Activated naive CD8-positive, alpha-beta T cell treated with anti-CD3 and anti-CD28 coated beads, Interleukin-2, amount 10 ng/mL, durations not matched to agents 7 days and 5 days (primary cell): ENCODE data around the gene HMGCS2. TPM values are rescaled to one million over a fixed set of nuclear protein-coding genes. Genes with fewer than 3 reads are reported as not detected.

Source experiments
- ATAC-seq: fragments of 150-1000 bp; cut with Tn5 transposase; one replicate; pipeline ENCODE4 v1.10.0; 2021; ENCODE audit warnings: low read depth, moderate library complexity
- POLR2A ChIA-PET: fragments of 350-600 bp; sonication (Branson Sonifier 250); formaldehyde crosslinking; loops from one replicate; lab custom pipeline; 2021; ENCODE audit warnings: antibody characterized with exemption; lab: Charles Lee
- DNase-seq: peaks from one replicate; pipeline ENCODE4 v3.0.0; 2021
- H3K27ac Mint-ChIP-seq: one replicate; pipeline ENCODE4 v1.8.0; 2022; ENCODE audit warnings: mild to moderate bottlenecking, mixed read lengths
- H3K27me3 Mint-ChIP-seq: one replicate; pipeline ENCODE4 v1.8.0; 2022; ENCODE audit warnings: mild to moderate bottlenecking, moderate library complexity, mixed read lengths
- H3K36me3 Mint-ChIP-seq: one replicate; pipeline ENCODE4 v1.8.0; 2021; ENCODE audit warnings: mild to moderate bottlenecking, mixed read lengths
- H3K4me1 Mint-ChIP-seq: one replicate; pipeline ENCODE4 v1.8.0; 2021; ENCODE audit warnings: mixed read lengths
- H3K4me3 Mint-ChIP-seq: one replicate; pipeline ENCODE4 v1.8.0; 2022; ENCODE audit warnings: mild to moderate bottlenecking, moderate library complexity, mixed read lengths
- H3K9me3 Mint-ChIP-seq: one replicate; pipeline ENCODE4 v1.8.0; 2021; ENCODE audit warnings: mixed read lengths
- total RNA-seq, 2 experiments: library from RNA; stranded (reverse); gene quantifications; one replicate each; pipeline ENCODE4 v1.2.3, GENCODE V29; 2021

The HMGCS2 gene
- total RNA-seq, result not detected

DNA sequence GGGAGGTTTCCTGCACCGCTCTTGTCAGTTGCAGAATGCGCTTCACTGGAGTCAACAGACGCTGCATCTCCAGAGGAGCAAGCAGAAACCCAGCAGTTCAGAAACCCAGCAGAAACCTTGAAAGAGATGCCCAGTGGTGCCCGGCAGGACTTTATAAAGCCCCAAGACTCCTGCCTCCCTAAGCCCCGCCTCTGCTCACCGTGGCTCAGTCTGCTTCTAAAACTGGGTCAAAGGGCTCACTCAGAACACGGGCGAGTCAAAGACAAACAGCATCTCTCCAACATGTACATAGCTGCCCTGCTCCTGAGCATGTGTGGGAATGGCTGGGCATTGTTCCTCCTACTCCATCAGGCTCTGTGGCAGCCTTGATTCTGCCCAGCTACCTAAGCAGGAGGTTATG, at the start of gene HMGCS2:
TSS of gene HMGCS2 (minus strand) at position 128 of the 400 bp plus-strand sequence. CDS start at position 67, 61 bp downstream.
- no peaks in the 10 kb centered on the region for H3K9me3 Mint-ChIP-seq
- no peaks in the 10 kb centered on the region for H3K36me3 Mint-ChIP-seq
- DNase-seq (no peak), ATAC-seq (no peak)
- H3K27me3 Mint-ChIP-seq, result peaks cover 41% of the 10 kb centered on the region
- POLR2A ChIA-PET, result no interaction called here
- no peak within 1 kb of the TSS for H3K27ac Mint-ChIP-seq
- peaks cover 4% of the 10 kb centered on the region for H3K4me1 Mint-ChIP-seq
- H3K4me3 Mint-ChIP-seq, result no peak within 1 kb of the TSS

DNA sequence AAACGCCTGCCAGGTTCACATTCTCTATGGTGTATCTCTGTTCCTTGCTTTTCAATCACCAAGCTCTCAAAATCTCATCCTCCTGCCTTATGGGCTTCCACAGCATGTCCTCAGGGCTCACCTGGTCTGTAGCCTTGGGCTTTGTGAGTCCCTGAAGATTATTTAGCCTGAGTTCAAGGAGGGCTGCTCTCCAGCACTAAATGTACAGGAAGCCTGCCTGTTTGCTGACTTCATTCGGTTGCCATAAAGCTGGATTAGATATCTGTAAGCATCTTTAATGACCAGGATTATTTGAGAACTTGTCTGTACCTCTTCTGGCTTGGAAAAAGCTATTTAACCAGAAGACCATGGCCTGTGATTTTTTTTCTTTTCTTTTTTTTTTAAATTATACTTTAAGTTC, 49.5 kb upstream of the HMGCS2 start:
- Mint-ChIP-seq H3K4me3 (no peak overlapping the region), H3K36me3 (no peaks in the 10 kb centered on the region), H3K27me3 (peaks cover 52% of the 10 kb centered on the region), H3K4me1 (no peaks in the 10 kb centered on the region), H3K9me3 (no peaks in the 10 kb centered on the region), H3K27ac (no peak overlapping the region)
- DNase-seq, result no peak
- POLR2A ChIA-PET, result no interaction called here
- no peak for ATAC-seq

GRCh38 chr1:119816407-119816806, 47.7 kb upstream of the HMGCS2 start:
- ATAC-seq (no peak), DNase-seq (no peak)
- no peaks in the 10 kb centered on the region for H3K4me1 Mint-ChIP-seq
- POLR2A ChIA-PET, result no interaction called here
- H3K4me3 Mint-ChIP-seq, result no peak overlapping the region
- no peaks in the 10 kb centered on the region for H3K36me3 Mint-ChIP-seq
- no peaks in the 10 kb centered on the region for H3K9me3 Mint-ChIP-seq
- H3K27ac Mint-ChIP-seq, result no peak overlapping the region
- H3K27me3 Mint-ChIP-seq, result peaks cover 45% of the 10 kb centered on the region

- no peak overlapping the region for H3K27ac Mint-ChIP-seq
- H3K4me1 Mint-ChIP-seq, result no peaks in the 10 kb centered on the region
- ATAC-seq (no peak), DNase-seq (no peak)
- H3K36me3 Mint-ChIP-seq, result no peaks in the 10 kb centered on the region
- no peaks in the 10 kb centered on the region for H3K9me3 Mint-ChIP-seq
- POLR2A ChIA-PET, result no interaction called here
- H3K4me3 Mint-ChIP-seq, result no peak overlapping the region
- peaks cover 45% of the 10 kb centered on the region for H3K27me3 Mint-ChIP-seq
These were observed 47.2 kb upstream of the HMGCS2 start for GRCh38 chr1:119815928-119816327.

GRCh38 chr1:119815361-119815760, 46.7 kb upstream of the HMGCS2 start:
- H3K4me3 Mint-ChIP-seq, result no peak overlapping the region
- H3K27ac Mint-ChIP-seq, result no peak overlapping the region
- ATAC-seq (no peak), DNase-seq (no peak)
- no peaks in the 10 kb centered on the region for H3K9me3 Mint-ChIP-seq
- POLR2A ChIA-PET, result no interaction called here
- peaks cover 48% of the 10 kb centered on the region for H3K27me3 Mint-ChIP-seq
- H3K4me1 Mint-ChIP-seq, result no peaks in the 10 kb centered on the region
- H3K36me3 Mint-ChIP-seq, result no peaks in the 10 kb centered on the region

GRCh38 chr1:119814288-119814687, 45.6 kb upstream of the HMGCS2 start:
- no peaks in the 10 kb centered on the region for H3K36me3 Mint-ChIP-seq
- H3K4me1 Mint-ChIP-seq, result peaks cover 1% of the 10 kb centered on the region
- POLR2A ChIA-PET, result no interaction called here

DNA sequence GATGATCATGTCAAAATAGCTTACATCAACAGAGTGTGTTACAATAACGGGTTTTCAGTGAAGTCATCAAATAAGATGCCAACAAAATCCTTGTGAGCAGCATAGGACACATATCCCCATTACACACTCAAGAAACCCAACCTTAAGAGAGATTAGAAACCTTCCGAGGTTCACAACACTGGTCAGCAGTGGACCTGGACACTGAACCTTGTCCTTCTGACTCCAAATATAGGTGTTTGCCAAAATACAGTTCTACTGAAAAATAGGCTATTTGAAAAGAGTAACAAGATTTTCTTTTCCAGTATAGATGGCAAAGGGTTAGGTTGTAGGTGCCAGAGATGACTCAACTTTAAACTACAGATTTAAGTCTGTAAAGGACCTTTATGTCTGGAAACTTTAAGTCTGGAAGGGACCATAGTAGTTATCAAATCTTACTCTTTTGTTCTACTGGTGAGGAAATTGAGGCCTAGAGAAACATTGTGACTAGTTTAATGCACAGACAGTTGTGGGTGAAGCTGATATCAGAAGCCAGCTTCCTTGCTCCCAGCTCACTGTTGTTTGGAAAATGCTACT, 43.4 kb upstream of the HMGCS2 start:
- Mint-ChIP-seq H3K27me3 (peaks cover 54% of the 10 kb centered on the region), H3K4me1 (peaks cover 6% of the 10 kb centered on the region), H3K9me3 (no peaks in the 10 kb centered on the region), H3K4me3 (no peak overlapping the region), H3K36me3 (no peaks in the 10 kb centered on the region), H3K27ac (no peak overlapping the region)
- POLR2A ChIA-PET, result no interaction called here
- no peak for ATAC-seq
- DNase-seq, result no peak

More at GRCh38 chr1:119814288-119814687, 45.6 kb upstream of the HMGCS2 start:
- Mint-ChIP-seq H3K27ac (no peak overlapping the region), H3K27me3 (peaks cover 39% of the 10 kb centered on the region), H3K4me3 (no peak overlapping the region), H3K9me3 (no peaks in the 10 kb centered on the region)
- ATAC-seq (no peak), DNase-seq (no peak)

DNA sequence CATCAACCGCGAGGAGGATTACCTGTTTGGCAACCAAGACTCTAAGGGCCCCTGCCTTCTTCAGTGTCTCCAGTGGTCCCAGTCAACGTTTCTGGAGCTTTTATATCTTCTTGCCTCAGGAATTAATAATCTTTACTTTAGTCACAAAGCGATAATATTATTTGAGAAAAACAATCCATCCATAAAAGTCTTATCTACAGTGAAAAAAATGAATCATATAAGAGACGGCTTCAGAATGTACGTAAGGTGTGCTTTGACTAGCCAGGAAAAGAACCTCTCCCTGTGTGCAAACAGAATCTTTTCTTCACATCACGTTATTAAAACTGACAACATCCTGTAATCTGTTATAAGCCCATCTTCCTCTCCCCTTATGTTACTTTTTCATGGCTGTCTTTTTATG, 42.7 kb upstream of the HMGCS2 start, which contains the start of gene REG4:
TSS of gene REG4 (minus strand) at position 74 of the 400 bp plus-strand sequence. CDS start 2,691 bp downstream, outside the sequence.
- ATAC-seq (no peak), DNase-seq (no peak)
- Mint-ChIP-seq H3K9me3 (no peaks in the 10 kb centered on the region), H3K36me3 (no peaks in the 10 kb centered on the region), H3K4me1 (peaks cover 6% of the 10 kb centered on the region), H3K4me3 (no peak within 1 kb of the TSS), H3K27me3 (peaks cover 54% of the 10 kb centered on the region), H3K27ac (no peak within 1 kb of the TSS)
- POLR2A ChIA-PET, result interaction anchor here (0.6 kb wide), 1 partner anchor 164 kb away, joined by 5 read pairs; no protein-coding TSS in a partner anchor

DNA sequence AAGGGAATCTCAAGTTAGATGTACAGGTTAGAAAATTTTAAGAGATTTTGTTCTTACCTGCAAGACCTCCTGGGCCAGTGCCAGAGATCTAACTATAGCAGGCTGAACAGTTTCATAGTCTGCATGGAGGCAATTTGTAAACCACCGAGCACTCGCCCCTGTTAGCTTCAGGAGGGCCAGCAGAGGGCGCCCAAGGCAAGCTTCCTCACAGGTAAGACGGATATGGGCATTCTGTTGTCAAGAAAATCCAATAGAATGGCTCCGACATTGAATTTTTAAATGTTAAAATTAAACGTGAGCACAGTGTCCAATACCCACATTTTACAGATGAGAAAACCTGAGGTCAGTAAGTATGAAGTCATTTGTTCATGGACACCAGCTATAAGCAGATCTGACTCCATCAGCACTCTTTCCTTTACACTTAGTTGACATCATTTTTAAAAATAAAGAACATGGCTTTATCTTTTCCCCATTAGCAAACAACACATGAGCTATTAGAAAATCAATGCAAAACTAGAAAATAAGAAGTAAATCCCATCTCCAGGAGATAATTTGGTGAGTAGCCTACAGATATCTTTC, 40.4 kb upstream of the HMGCS2 start:
- H3K4me3 Mint-ChIP-seq, result peak overlapping the region; percentile 16
- H3K27ac Mint-ChIP-seq, result no peak overlapping the region
- POLR2A ChIA-PET, result interaction anchor here (0.9 to 2.1 kb wide), 2 partner anchors 10 to 65 kb away, joined by 5 to 8 read pairs; no protein-coding TSS in a partner anchor
- no peaks in the 10 kb centered on the region for H3K36me3 Mint-ChIP-seq
- peak; percentile 76 for DNase-seq
- peak; percentile 95 for ATAC-seq
- peaks cover 50% of the 10 kb centered on the region for H3K27me3 Mint-ChIP-seq
- peaks cover 6% of the 10 kb centered on the region for H3K4me1 Mint-ChIP-seq
- H3K9me3 Mint-ChIP-seq, result no peaks in the 10 kb centered on the region

GRCh38 chr1:119808491-119808890, 39.8 kb upstream of the HMGCS2 start:
- Mint-ChIP-seq H3K9me3 (no peaks in the 10 kb centered on the region), H3K4me1 (peaks cover 6% of the 10 kb centered on the region), H3K27ac (no peak overlapping the region), H3K27me3 (peaks cover 47% of the 10 kb centered on the region), H3K4me3 (no peak overlapping the region), H3K36me3 (no peaks in the 10 kb centered on the region)
- DNase-seq, result no peak
- POLR2A ChIA-PET, result interaction anchor here (0.9 to 2.1 kb wide), 2 partner anchors 10 to 64 kb away, joined by 5 to 8 read pairs; no protein-coding TSS in a partner anchor
- ATAC-seq, result no peak

GRCh38 chr1:119806489-119806888, 37.8 kb upstream of the HMGCS2 start:
- no peaks in the 10 kb centered on the region for H3K9me3 Mint-ChIP-seq
- no peak overlapping the region for H3K4me3 Mint-ChIP-seq
- POLR2A ChIA-PET, result no interaction called here
- no peaks in the 10 kb centered on the region for H3K36me3 Mint-ChIP-seq
- ATAC-seq (no peak), DNase-seq (no peak)
- no peak overlapping the region for H3K27ac Mint-ChIP-seq
- H3K4me1 Mint-ChIP-seq, result peaks cover 6% of the 10 kb centered on the region
- H3K27me3 Mint-ChIP-seq, result peaks cover 43% of the 10 kb centered on the region

DNA sequence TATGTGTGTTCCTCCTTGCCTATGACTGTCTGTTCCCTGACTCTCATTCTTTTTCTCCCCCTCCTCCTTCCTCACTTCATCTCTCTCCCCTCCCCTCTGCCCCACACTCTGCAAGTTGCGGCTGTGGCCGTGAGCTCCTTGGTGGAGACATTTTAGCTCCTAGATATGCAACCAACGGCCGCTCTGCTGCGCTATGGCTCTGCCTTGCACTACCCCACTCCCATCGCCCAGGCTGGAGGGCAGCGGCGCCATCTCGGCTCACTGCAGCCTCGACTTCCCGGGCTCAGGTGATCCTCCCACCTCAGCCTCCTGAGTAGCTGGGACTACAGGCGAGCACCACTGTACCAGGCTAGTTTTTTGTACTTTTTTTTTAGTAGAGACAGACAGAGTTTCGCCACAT, 37.0 kb upstream of the HMGCS2 start:
- ATAC-seq, result no peak

DNA sequence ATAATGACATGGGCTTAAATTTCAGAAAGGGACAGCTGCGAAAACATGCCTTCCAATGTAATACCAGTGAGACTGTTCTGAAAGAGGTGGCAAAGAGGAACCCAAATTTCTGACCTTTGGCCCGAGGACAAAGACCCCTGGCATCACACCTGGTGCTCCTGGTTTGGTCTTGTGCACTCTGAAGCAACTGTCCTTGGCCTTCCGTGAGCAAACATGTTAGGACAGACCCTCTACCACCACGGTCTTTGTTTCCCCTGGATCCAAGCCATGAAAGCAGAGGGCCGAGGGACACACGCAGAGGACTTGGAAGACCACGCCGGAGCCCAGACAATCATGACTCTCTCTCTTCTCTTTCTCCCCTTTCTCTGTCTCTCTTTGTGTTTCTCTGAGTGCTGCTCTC, 36.5 kb upstream of the HMGCS2 start:
- H3K4me1 Mint-ChIP-seq, result peaks cover 10% of the 10 kb centered on the region
- H3K27me3 Mint-ChIP-seq, result peaks cover 33% of the 10 kb centered on the region
- ATAC-seq (no peak), DNase-seq (no peak)
- H3K4me3 Mint-ChIP-seq, result no peak overlapping the region
- POLR2A ChIA-PET, result no interaction called here
- no peaks in the 10 kb centered on the region for H3K36me3 Mint-ChIP-seq
- no peak overlapping the region for H3K27ac Mint-ChIP-seq
- H3K9me3 Mint-ChIP-seq, result no peaks in the 10 kb centered on the region

More for the DNA sequence above, 37.0 kb upstream of the HMGCS2 start:
- Mint-ChIP-seq H3K27me3 (peaks cover 36% of the 10 kb centered on the region), H3K4me3 (no peak overlapping the region), H3K4me1 (peaks cover 7% of the 10 kb centered on the region), H3K9me3 (no peaks in the 10 kb centered on the region), H3K36me3 (no peaks in the 10 kb centered on the region), H3K27ac (no peak overlapping the region)
- POLR2A ChIA-PET, result no interaction called here
- DNase-seq, result no peak
